Epithelial cell of esophagus (primary cell): ENCODE measurements around the gene DTX2.
"Not testable (repeated sequence)": the region's sequence is repeated elsewhere in the genome, so short reads cannot be mapped to it uniquely, and the experiment has no call there.

Source experiments
- DNase-seq: peaks from one replicate; pipeline ENCODE4 v3.0.0; 2010; ENCODE audit warnings: low read depth
- H3K4me3 ChIP-seq: 2 replicates; pipeline ENCODE4 v1.5.1; 2011; ENCODE audit warnings: mild to moderate bottlenecking, low read length, control low read depth
- TF ChIP-seq, protein P1 (sequence below): IDR thresholded peaks from 2 replicates; pipeline ENCODE4 v1.5.1; 2011; ENCODE audit warnings: low read depth, mild to moderate bottlenecking, low read length, control low read depth, inconsistent platforms; ENCODE audit not compliant: insufficient read depth; ENCODE audit errors: missing control alignments

The DTX2 gene

DNA sequence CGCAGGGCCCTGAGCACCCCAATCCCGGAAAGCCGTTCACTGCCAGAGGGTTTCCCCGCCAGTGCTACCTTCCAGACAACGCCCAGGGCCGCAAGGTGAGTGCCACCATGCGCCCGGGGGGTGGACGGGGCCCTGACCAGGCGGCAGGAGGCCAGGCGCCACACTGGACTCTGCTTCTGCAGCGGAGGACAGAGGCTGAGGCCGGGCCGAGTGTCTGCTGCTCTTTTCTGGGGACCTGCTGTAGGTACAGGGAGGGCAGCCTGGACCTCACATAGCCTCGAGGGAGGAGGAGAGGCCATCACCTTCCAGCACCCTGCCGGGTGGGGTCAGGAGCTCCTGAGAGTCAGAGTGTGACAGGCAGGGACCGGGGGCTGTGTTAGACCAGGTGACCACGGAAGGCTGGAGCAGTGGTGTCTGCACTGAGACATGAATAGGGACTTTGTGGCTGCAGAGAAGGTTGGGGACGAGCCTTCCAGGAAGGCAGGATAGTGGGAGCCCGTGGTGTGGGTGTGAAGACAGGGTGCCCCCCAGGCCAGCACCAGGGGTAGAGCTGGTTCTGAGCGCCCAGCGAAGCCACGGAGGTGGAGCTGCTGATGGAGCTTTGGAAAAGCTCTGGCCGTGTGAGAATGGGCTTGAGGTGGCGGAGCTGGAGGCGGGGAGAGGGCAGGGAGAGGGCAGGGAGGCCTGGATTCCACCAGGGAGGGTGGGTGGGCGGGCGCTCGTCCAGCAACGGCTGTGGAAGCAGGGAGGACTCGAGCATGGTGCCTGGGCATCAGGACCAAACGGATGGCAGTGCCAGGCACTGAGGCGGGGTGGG, 43.0 kb downstream of the DTX2 start:
- not testable (repeated sequence) for DNase-seq, H3K4me3 ChIP-seq

DNA sequence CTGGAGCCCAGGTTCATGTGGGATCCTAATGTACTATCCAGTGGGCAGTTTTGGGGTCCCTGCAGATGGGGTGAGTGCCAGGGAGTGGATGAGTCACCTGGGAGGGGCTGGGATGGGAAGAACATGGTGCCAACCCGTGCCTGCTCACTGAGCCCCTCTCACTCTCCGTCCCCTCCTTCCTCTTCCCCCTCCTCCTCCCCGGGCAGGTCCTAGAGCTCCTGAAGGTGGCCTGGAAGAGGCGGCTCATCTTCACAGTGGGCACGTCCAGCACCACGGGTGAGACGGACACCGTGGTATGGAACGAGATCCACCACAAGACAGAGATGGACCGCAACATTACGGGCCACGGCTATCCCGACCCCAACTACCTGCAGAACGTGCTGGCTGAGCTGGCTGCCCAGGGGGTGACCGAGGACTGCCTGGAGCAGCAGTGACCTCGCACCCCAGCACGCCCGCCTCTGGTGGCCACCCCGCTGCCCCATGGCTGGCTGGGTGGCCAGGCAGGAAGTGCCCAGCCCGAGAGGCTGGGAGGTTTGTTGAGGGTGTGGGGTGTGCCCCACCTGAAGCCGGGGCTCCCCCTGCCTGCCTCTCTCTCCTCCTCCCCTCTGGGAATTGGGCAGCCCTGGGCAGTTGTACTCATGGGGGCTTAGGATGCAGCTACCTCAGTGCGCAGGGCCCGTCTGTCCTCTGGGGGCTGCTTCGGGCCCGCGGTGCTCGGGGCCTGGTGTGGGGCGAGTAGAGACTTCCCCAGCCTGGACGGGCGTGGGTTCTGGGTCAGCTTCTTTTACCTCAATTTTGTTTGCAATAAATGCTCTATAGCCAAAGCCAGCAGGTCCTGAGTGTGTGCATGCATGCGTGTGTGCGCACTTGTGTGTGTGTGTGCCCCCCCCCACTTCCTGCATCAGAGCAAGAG, 43.9 kb downstream of the DTX2 start:
- TF ChIP-seq, protein P1, sequence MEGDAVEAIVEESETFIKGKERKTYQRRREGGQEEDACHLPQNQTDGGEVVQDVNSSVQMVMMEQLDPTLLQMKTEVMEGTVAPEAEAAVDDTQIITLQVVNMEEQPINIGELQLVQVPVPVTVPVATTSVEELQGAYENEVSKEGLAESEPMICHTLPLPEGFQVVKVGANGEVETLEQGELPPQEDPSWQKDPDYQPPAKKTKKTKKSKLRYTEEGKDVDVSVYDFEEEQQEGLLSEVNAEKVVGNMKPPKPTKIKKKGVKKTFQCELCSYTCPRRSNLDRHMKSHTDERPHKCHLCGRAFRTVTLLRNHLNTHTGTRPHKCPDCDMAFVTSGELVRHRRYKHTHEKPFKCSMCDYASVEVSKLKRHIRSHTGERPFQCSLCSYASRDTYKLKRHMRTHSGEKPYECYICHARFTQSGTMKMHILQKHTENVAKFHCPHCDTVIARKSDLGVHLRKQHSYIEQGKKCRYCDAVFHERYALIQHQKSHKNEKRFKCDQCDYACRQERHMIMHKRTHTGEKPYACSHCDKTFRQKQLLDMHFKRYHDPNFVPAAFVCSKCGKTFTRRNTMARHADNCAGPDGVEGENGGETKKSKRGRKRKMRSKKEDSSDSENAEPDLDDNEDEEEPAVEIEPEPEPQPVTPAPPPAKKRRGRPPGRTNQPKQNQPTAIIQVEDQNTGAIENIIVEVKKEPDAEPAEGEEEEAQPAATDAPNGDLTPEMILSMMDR, result no peak
- H3K4me3 ChIP-seq, result no peak overlapping the region
- DNase-seq, result no peak

DNA sequence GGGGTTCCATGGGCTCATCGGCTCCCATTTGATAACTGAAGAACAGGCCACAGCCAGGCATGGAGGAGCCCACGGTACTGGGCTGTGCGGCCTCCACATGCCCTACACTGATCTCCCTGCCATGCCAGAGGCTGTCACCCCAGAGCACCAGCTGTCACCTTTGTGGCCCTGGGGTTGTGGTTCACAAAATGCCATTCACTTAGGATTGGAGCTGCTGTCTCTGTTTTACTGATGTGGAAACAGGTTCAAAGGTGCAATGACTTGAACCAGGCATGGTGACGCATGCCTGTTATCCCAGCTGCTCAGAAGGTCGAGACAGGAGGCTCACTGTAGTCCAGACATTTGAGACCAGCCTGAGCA, 44.6 kb downstream of the DTX2 start:
- TF ChIP-seq, protein P1, result no peak

DNA sequence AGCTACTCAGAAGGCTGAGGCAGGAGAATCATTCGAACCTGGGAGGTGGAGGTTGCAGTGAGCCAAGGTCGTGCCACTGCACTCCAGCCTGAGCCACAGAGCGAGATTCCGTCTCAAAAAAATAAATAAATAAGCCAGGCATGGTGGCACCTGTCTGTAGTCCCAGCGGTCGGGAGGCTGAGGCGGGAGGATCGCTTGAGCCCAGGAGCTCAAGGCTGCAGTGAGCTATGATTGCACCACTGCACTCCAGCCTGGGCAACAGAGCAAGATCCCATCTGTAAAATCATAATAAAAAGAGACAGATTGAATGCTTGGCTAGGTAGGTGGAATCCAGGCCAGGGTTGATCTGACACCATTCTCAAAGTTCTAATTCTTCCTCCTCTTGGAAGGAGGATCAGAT, 45.1 kb downstream of the DTX2 start:
- H3K4me3 ChIP-seq, result not testable (repeated sequence)

More for the DNA sequence above, 44.6 kb downstream of the DTX2 start:
- H3K4me3 ChIP-seq, result no peak overlapping the region
- DNase-seq, result no peak

DNA sequence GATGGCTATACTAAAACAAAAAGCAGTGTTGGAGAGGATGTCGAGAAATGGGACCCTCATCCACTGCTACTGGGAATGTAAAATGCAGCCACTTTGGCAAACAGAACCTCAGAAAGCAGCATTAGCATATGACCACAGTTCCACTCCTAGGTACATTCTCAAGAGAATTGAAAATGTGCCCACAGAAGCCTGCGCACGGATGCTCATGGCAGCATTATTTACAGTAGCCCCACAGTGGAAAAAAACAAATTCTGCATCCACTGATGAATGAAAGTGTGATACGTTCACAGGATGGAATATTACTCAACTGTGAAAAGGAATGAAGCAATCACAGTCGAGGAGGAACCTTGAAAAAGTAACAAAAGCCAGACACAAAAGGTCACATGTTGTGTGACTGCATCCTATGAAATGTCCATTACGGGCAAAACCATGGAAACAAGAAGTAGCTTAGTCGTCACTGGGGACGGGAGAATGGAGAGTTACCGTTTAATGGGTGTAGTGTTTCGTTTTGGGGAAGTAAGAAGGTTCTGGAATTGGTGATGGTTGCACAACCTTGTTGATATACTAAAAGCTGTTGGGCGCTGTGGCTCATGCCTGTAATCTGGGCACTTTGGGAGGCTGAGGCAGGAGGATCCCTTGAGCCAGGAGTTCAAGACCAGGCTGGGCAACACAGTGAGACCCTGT, 46.4 kb downstream of the DTX2 start:
- TF ChIP-seq, protein P1, result no peak
- no peak overlapping the region for H3K4me3 ChIP-seq

More for the DNA sequence above, 45.1 kb downstream of the DTX2 start:
- not testable (repeated sequence) for DNase-seq

DNA sequence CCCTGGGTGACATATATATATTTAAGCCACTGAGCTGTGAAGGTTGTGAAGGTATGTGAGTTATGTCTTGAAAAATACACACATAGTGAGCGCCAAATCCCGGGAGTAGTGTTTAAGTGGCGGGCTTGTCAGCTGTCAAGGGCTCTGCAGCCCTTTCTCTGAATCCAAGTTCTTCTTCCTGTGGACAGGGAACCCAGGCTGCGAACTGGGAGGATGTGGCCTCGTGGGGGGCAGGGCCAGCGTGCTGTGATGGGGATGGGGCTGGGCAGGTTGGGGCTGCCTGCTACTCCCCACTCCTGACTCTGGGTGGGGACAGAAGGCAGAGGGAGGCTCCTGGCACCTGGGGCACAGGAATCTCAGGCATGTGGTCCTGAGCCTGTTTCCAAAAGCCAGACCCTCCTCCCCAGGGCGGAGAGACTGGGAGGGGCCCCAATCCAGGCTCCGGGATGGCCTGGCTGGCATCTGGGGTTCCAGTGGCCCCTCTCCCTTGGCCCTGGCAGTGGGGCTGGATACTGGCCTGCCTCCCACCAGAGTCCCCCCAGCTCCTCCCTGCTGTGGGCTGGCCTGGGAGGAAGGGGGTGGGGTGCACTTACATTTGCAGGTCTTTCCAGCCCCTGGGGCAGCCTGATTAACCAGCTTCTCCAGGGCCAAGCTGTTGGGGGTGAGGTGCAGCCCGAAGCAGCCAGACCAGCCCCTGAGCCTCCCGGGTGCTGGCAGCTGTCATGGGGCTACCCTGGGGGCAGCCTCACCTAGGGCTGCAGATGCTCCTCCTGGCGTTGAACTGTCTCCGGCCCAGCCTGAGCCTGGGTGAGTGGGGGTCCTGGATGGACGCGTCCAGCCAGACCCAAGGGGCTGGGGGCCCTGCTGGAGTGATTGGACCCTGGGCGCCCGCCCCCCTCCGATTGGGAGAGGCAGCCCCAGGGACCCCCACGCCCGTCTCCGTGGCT, 48.7 kb downstream of the DTX2 start, which contains the start of gene UPK3B:
UPK3B (plus strand) TSS at position 622 of the 947 bp plus-strand sequence; CDS start at position 723, 101 bp downstream.
- TF ChIP-seq, protein P1, result peak; percentile 17
- DNase-seq, result peak; percentile 58
- no peak within 1 kb of the TSS for H3K4me3 ChIP-seq

More for the DNA sequence above, 46.4 kb downstream of the DTX2 start:
- peak; percentile 29 for DNase-seq

DNA sequence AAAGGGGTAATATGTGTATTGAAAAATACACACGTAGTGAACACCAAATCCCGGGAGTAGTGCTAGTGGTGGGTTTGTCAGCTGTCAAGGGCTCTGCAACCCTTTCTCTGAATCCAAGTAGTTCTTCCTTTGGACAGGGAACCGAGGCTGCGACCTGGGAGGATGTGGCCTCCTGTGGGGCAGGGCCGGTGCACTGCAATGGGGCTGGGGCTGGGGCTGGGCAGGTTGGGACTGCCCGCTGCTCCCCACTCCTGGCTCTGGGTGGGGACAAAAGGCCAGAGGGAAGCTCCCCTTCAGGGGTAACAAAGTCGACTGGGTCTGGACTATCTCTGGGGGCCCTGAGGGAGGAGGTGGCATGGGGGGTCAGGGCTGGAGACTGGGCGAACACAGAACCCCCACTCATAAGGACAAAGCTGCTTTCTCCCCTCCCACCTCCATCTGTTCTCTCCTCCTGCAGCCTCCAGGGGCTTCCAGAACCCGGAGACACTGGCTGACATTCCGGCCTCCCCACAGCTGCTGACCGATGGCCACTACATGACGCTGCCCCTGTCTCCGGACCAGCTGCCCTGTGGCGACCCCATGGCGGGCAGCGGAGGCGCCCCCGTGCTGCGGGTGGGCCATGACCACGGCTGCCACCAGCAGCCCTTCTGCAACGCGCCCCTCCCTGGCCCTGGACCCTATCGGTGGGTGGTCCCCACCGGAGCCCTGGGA, 49.8 kb downstream of the DTX2 start:
- not testable (repeated sequence) for H3K4me3 ChIP-seq

DNA sequence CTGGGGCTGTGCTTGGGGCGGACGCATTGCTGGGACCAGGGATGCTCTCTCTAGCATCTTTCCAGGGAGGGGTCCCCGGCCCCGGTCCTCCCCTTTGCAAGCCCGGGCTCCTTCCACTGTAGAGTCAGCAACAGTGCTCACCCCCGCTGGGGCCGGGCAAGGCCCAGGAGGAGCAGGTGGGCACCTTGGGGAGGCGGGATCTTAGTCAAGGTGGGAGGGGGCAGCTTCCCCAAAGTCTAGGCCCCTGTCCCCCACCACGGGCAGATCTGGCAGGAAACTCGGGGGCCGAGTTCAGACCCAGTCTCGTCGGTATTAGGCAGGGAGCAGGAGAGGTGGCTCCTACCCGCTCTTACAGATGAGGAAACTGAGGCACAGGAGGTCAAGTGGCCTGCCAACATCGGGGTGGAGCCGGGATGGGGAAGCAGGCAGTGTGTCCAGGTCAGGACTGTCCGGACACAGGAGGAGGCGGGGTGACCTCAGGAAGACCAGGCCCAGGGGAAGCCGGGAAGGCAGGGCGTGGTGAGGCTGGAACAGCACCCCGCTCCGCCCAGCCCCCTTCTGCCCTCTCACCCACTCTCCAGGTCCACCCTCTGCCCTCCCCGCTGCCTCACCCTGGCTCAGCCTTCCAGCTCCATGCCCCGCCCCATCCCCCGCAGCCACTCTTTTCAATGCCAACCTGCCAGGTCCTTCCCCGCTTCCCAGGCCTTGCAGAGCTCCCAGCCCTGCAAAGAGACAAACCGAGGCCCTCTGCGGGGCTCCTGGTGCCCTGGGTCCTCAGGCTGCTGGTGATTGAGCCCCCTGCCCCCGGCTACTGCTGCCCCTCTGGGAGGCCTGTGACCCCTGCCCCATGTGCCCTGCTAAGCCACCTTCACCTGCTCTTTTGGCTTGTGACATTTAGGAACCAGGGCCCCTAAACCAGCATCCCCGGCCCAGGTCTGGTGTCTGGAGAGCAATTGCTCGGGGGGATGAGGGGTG, 50.7 kb downstream of the DTX2 start:
- H3K4me3 ChIP-seq, DNase-seq: not testable (repeated sequence)

More for the DNA sequence above, 49.8 kb downstream of the DTX2 start:
- not testable (repeated sequence) for DNase-seq
